Epithelial cell of proximal tubule (primary cell): ENCODE results near the gene STAT5A. TPM values are rescaled to one million over a fixed set of nuclear protein-coding genes. Genes with fewer than 3 reads are reported as not detected.
"Not testable (repeated sequence)": the region's sequence is repeated elsewhere in the genome, so short reads cannot be mapped to it uniquely, and the experiment has no call there.

ENCODE experiments used
- DNase-seq: peaks from one replicate; pipeline ENCODE4 v3.0.0-alpha.2; 2011; ENCODE audit warnings: low read depth
- H3K4me3 ChIP-seq: 2 replicates; pipeline ENCODE4 v1.5.1; 2011; ENCODE audit warnings: low read depth, mild to moderate bottlenecking, low read length
- CTCF ChIP-seq: conservative IDR thresholded peaks from 2 replicates; pipeline ENCODE4 v1.5.1; 2012; ENCODE audit warnings: low read depth, mild to moderate bottlenecking, low read length
- total RNA-seq: library from RNA; depleted of rRNA; stranded (reverse); fragments of >200 nt; gene quantifications from 2 replicates; pipeline ENCODE4 v1.2.3, GENCODE V29; 2015

STAT5A gene
- total RNA-seq, 1 donor from 2014 or later = 11.3 TPM

DNA sequence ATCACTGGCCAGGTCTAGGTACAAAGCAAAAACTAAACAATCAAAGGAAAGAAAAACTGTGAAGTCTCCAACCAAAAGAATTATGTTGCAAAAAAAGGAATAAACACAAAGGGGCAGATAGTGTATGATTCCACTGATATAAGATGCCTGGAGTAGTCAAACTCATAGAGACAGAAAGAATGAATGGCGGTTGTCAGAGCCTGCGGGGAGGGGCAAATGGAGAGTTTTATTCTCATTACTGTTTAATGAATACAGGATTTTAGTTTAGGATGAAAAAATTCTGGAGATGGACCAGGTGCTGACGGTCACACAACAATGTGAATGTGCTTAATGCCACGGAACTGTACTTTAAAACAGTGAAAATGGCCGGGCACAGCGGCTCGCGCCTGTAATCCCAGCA lies 32.9 kb upstream of the STAT5A start:
- H3K4me3 ChIP-seq = no peak overlapping the region
- no peak for DNase-seq
- no peak for TF ChIP-seq CTCF

GRCh38 chr17:42260318-42260717 lies 28.0 kb upstream of the STAT5A start:
- no peak for DNase-seq
- no peak overlapping the region for H3K4me3 ChIP-seq
- TF ChIP-seq CTCF = no peak

DNA sequence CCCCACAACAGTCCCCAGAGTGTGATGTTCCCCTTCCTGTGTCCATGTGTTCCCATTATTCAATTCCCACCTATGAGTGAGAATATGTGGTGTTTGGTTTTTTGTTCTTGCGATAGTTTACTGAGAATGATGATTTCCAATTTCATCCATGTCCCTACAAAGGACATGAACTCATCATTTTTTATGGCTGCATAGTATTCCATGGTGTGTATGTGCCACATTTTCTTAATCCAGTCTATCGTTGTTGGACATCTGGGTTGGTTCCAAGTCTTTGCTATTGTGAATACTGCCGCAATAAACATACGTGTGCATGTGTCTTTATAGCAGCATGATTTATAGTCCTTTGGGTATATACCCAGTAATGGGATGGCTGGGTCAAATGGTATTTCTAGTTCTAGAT lies 23.9 kb upstream of the STAT5A start:
- not testable (repeated sequence) for DNase-seq, H3K4me3 ChIP-seq

DNA sequence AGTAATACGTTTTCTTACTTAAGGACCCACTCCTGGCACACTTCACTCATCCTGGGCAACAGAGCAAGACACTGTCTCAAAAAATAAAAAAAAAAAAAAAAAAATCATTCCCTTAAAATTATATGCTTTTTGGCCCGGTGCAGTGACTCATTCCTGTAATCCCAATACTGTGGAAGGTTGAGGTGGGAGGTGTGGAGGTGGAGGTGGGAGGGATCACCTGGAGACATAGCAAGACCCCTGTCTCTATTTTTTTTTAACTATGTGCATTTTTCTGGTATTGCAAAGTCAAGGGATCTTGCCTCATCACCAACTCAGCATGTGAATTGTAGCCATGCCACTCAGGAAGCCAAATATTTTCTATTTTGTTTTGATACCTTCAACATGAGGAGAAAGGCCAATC lies 21.8 kb upstream of the STAT5A start:
- no peak for TF ChIP-seq CTCF

DNA sequence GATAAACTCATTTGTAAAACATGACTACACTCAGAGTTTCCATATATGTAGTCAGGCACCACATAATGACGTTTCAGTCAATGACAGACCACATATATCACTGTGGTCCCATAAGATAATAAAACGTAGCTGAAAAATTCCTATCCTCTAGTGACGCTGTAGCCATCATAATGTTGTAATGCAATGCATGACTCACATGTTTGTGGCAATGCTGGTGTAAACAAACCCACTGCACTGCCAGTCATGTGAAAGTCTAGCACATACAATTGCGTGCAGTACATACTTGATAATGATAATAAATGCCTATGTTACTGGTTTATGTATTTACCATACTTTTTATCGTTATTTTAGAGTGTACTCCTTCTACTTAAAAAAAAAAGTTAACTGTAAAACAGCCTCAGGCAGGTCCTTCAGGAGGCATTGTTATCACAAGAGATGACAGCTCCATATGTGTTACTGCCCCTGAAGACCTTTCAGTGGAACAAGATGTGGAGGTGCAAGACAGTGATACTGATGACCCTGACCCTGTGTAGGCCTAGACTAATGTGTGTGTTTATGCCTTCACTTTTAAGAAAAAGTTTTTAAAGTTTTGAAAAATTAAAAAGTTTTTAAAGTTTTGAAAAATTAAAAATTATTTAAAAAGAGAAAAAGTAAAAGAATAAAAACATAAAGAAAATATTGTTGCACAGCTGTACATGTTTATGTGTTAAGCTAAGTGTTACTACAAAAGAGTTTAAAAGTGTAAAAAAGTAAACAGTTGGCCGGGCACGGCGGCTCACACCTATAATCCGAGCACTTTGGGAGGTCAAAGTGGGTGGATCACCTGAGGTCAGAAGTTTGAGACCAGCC lies 21.2 kb upstream of the STAT5A start:
- no peak overlapping the region for H3K4me3 ChIP-seq
- no peak for TF ChIP-seq CTCF
- DNase-seq = no peak

More for the DNA sequence above, 21.8 kb upstream of the STAT5A start:
- H3K4me3 ChIP-seq = no peak overlapping the region
- DNase-seq = no peak

DNA sequence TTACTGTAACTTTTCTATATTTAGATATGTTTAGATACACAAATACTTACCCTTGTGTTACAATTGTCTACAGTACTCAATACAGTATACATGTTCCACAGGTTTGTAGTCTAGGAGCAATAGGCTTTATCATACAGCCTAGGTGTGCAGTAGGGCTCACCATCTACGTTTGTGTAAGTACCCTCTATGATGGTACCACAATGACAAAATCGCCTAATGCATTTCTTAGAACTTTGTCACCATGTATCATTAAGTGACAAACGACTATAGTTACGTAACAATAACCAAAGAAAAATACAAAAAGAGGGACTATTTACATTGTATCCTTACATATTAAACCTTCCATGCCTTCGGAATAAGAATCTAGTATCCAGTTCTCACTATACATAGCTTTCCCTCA lies 20.1 kb upstream of the STAT5A start:
- no peak overlapping the region for H3K4me3 ChIP-seq
- DNase-seq = no peak
- TF ChIP-seq CTCF = no peak

GRCh38 chr17:42270170-42270535 lies 18.1 kb upstream of the STAT5A start:
- H3K4me3 ChIP-seq = no peak overlapping the region
- DNase-seq = no peak
- TF ChIP-seq CTCF = no peak
